Muscle layer of duodenum (tissue), 2 donors: ENCODE results near the gene PLCB3.

ENCODE experiments used
- H3K27ac ChIP-seq: one replicate; pipeline ENCODE4 v1.7.0; 2013; ENCODE audit warnings: mild to moderate bottlenecking, low read length
- H3K27me3 ChIP-seq: one replicate; pipeline ENCODE4 v1.7.0; 2013; ENCODE audit warnings: low read depth, mild to moderate bottlenecking, control low read depth, low read length
- H3K36me3 ChIP-seq, 2 donors: one replicate each; pipeline ENCODE4 v1.7.0; 2013; ENCODE audit warnings: low read length in 2 of 2, control low read depth in 1 of 2, mild to moderate bottlenecking in 1 of 2; ENCODE audit not compliant: insufficient read depth in 2 of 2, control insufficient read depth in 1 of 2
- H3K4me1 ChIP-seq, 2 donors: one replicate each; pipeline ENCODE4 v1.7.0; 2013; ENCODE audit warnings: low read length in 2 of 2, mild to moderate bottlenecking in 2 of 2, control low read depth in 1 of 2, moderate library complexity in 1 of 2; ENCODE audit not compliant: insufficient read depth in 2 of 2, control insufficient read depth in 1 of 2
- H3K4me3 ChIP-seq, 2 donors: one replicate each; pipeline ENCODE4 v1.7.0; 2013; ENCODE audit warnings: low read length in 2 of 2, low read depth in 1 of 2, mild to moderate bottlenecking in 1 of 2
- H3K9me3 ChIP-seq, 2 donors: one replicate each; pipeline ENCODE4 v1.7.0; 2013; ENCODE audit warnings: low read length in 2 of 2, control low read depth in 1 of 2, mild to moderate bottlenecking in 1 of 2; ENCODE audit not compliant: control insufficient read depth in 1 of 2
- donor health status: healthy.

Gene PLCB3

GRCh38 chr11:64296830-64297698 is 45.7 kb downstream of the PLCB3 start:
- H3K27me3 ChIP-seq, result peaks cover 69% of the 10 kb centered on the region
- no peaks in the 10 kb centered on the region for H3K36me3 ChIP-seq
- no peak overlapping the region for H3K27ac ChIP-seq
- H3K9me3 ChIP-seq, result no peaks in the 10 kb centered on the region
- no peak overlapping the region for H3K4me3 ChIP-seq
- peaks cover 0 to 29% of the 10 kb centered on the region in 2 donors for H3K4me1 ChIP-seq

GRCh38 chr11:64297699-64298358 is 46.5 kb downstream of the PLCB3 start:
- peaks cover 61% of the 10 kb centered on the region for H3K27me3 ChIP-seq
- no peak overlapping the region for H3K4me3 ChIP-seq
- peaks cover 0 to 22% of the 10 kb centered on the region in 2 donors for H3K4me1 ChIP-seq
- no peaks in the 10 kb centered on the region for H3K9me3 ChIP-seq
- no peak overlapping the region for H3K27ac ChIP-seq
- H3K36me3 ChIP-seq, result no peaks in the 10 kb centered on the region

GRCh38 chr11:64298966-64299846 is 47.9 kb downstream of the PLCB3 start:
- Histone ChIP-seq H3K4me3 (peak overlapping the region in 1 of 2 donors; percentile 58), H3K36me3 (no peaks in the 10 kb centered on the region), H3K9me3 (no peaks in the 10 kb centered on the region), H3K4me1 (peaks cover 0 to 28% of the 10 kb centered on the region in 2 donors), H3K27me3 (peaks cover 52% of the 10 kb centered on the region), H3K27ac (no peak overlapping the region)

- Histone ChIP-seq H3K4me3 (peak within 1 kb of the TSS in 1 of 2 donors; percentile 58), H3K27me3 (peaks cover 50% of the 10 kb centered on the region), H3K4me1 (peaks cover 0 to 28% of the 10 kb centered on the region in 2 donors), H3K36me3 (no peaks in the 10 kb centered on the region), H3K9me3 (no peaks in the 10 kb centered on the region), H3K27ac (no peak within 1 kb of the TSS)
Observed at GRCh38 chr11:64299847-64300648, 48.7 kb downstream of the PLCB3 start, which contains the start of gene CATSPERZ. CATSPERZ (plus strand) TSS chr11:64300358; CDS start chr11:64300411, 53 bp downstream.

- H3K27ac ChIP-seq, result peak overlapping the region; percentile 96
- peaks cover 6 to 43% of the 10 kb centered on the region in 2 donors for H3K4me1 ChIP-seq
- no peaks in the 10 kb centered on the region for H3K9me3 ChIP-seq
- no peaks in the 10 kb centered on the region for H3K36me3 ChIP-seq
- peaks cover 19% of the 10 kb centered on the region for H3K27me3 ChIP-seq
- H3K4me3 ChIP-seq, result no peak overlapping the region
Observed at GRCh38 chr11:64303109-64304031, 52.0 kb downstream of the PLCB3 start.

GRCh38 chr11:64304032-64304315 is 52.6 kb downstream of the PLCB3 start:
- Histone ChIP-seq H3K36me3 (no peaks in the 10 kb centered on the region), H3K4me3 (peak overlapping the region; percentile 70 to 79), H3K4me1 (peaks cover 6 to 41% of the 10 kb centered on the region in 2 donors)

GRCh38 chr11:64304316-64305072 is 53.2 kb downstream of the PLCB3 start:
- Histone ChIP-seq H3K9me3 (no peaks in the 10 kb centered on the region), H3K4me3 (peak overlapping the region; percentile 70 to 79), H3K36me3 (no peaks in the 10 kb centered on the region), H3K27me3 (peaks cover 14% of the 10 kb centered on the region), H3K27ac (peak overlapping the region; percentile 96), H3K4me1 (peaks cover 6 to 36% of the 10 kb centered on the region in 2 donors)

More at GRCh38 chr11:64304032-64304315, 52.6 kb downstream of the PLCB3 start:
- H3K27me3 ChIP-seq, result peaks cover 16% of the 10 kb centered on the region
- H3K9me3 ChIP-seq, result no peaks in the 10 kb centered on the region
- H3K27ac ChIP-seq, result peak overlapping the region; percentile 96

GRCh38 chr11:64305075-64305690 is 53.9 kb downstream of the PLCB3 start, which contains the start of gene ESRRA:
ESRRA (plus strand) TSS chr11:64305524; CDS start chr11:64307180, 1,656 bp downstream.
- Histone ChIP-seq H3K4me3 (peak within 1 kb of the TSS; percentile 78 to 79), H3K36me3 (no peaks in the 10 kb centered on the region), H3K9me3 (no peaks in the 10 kb centered on the region), H3K4me1 (peaks cover 6 to 29% of the 10 kb centered on the region in 2 donors), H3K27ac (peak within 1 kb of the TSS; percentile 96), H3K27me3 (peaks cover 7% of the 10 kb centered on the region)
